NCI-H2107 (cell line): ENCODE data around the gene NOS3.

Source experiments
- DNase-seq: peaks from one replicate; lab custom pipeline; 2025; lab: John Stamatoyannopoulos, UW

NOS3 gene

GRCh38 chr7:151059367-151060112 is 68.7 kb downstream of the NOS3 start, which contains the start of gene SLC4A2:
Gene SLC4A2 (plus strand): TSS chr7:151059589. CDS start chr7:151061988, 2,399 bp downstream.
- peak; percentile 28 for DNase-seq

GRCh38 chr7:151060113-151060415 is 69.2 kb downstream of the NOS3 start:
- DNase-seq = no peak

GRCh38 chr7:151060416-151061212 is 69.8 kb downstream of the NOS3 start:
- no peak for DNase-seq

GRCh38 chr7:151061213-151062110 is 70.6 kb downstream of the NOS3 start:
- no peak for DNase-seq

- no peak for DNase-seq
Measured at GRCh38 chr7:151062111-151062398, 71.2 kb downstream of the NOS3 start.

GRCh38 chr7:151062399-151063211 is 71.8 kb downstream of the NOS3 start:
- DNase-seq = no peak

- no peak for DNase-seq
Measured at GRCh38 chr7:151063212-151063561, 72.4 kb downstream of the NOS3 start.
